ENCODE measurements around the gene NMRK2.

GRCh38 chr19:3983542-3983914 lies 50.7 kb downstream of the NMRK2 start:
- TF ChIP-seq POLR2A (IDR thresholded peaks at IDR 0.05; ENCODE audit: low read depth) = no peak
- TF ChIP-seq CTCF (IDR thresholded peaks at IDR 0.05) = no peak

Data from esophagus muscularis mucosa (tissue), 3 donors.